ENCODE results near the gene IRF7. TPM values are rescaled to one million over a fixed set of nuclear protein-coding genes. Genes with fewer than 3 reads are reported as not detected.

The IRF7 gene
- total RNA-seq, 1 experiment from 2014 or later: 15.2 TPM

DNA sequence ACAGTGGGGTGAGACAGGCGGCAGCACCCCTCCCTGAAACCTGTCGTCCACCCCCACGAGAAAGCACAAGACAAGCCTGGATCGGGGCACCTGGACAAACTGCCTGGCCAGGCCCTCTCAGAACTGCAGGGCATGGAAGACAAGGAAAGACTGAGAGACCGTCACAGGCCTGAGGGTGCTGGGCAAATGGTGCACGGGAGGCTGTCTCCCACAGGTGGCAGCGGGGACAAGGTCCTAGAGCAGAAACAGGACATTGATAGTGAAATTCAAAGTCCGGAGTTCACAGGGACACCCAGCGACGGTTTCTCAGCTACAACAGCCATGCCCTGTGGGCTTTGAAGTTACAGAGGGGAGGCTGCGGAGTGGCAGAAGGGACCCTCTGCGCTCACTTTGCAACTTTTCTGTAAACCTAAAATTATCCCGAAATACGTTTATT, 42.0 kb upstream of the IRF7 start:
- no peaks in the 10 kb centered on the region for H3K4me1 ChIP-seq (ENCODE audit: control insufficient read depth in 1 of 2, insufficient read depth in 2 of 2, low read length in 2 of 2)
- ChIA-PET POLR2A (no interaction called here), RAD21 (ENCODE audit: low non-redundant PET in 1 of 2, low total read pairs in 2 of 2, uncharacterized antibody in 2 of 2, unreplicated experiment in 2 of 2) (no interaction called here), CTCF (no interaction called here)
- no peak for ATAC-seq
- H3K9me2 ChIP-seq (ENCODE audit: insufficient read depth): no peaks in the 10 kb centered on the region
- no peaks in the 10 kb centered on the region for H3K27me3 ChIP-seq (ENCODE audit: insufficient read depth, low read length)
- no peak overlapping the region for H3K9ac ChIP-seq (ENCODE audit: low read length)
- H3K4me3 ChIP-seq (replicated peaks in 1 of 2; ENCODE audit: low read depth in 1 of 2, low read length in 2 of 2): no peak overlapping the region
- DNase-seq (ENCODE audit: low read depth, low spot score): no peak
- H3K4me2 ChIP-seq (ENCODE audit: low read length): no peak overlapping the region
- TF ChIP-seq MAX (IDR thresholded peaks at IDR 0.05): no peak
- TF ChIP-seq RAD21 (IDR thresholded peaks at IDR 0.05; ENCODE audit: low read depth): no peak
- no peak for TF ChIP-seq JUND (IDR thresholded peaks at IDR 0.05)
- no peak for TF ChIP-seq SP1 (IDR thresholded peaks at IDR 0.05; ENCODE audit: low read depth)
- no peak for TF ChIP-seq FOSL1 (IDR thresholded peaks at IDR 0.05; ENCODE audit: low read depth)
- no peak for TF ChIP-seq SIN3A (IDR thresholded peaks at IDR 0.05; ENCODE audit: low read depth)
- no peak for TF ChIP-seq ELF1 (IDR thresholded peaks at IDR 0.05; ENCODE audit: borderline replicate concordance, low read depth)
- no peak for TF ChIP-seq POLR2A (IDR thresholded peaks at IDR 0.05; ENCODE audit: borderline replicate concordance, extremely low read depth, insufficient read depth, insufficient read length)
- TF ChIP-seq EZH2phosphoT487 (IDR thresholded peaks at IDR 0.05; ENCODE audit: borderline replicate concordance): no peak
- TF ChIP-seq ATF3 (IDR thresholded peaks at IDR 0.05): no peak
- no peak for TF ChIP-seq TCF7L2 (IDR thresholded peaks at IDR 0.05; ENCODE audit: borderline replicate concordance, extremely low read depth, insufficient read depth, insufficient read length)
- no peak for TF ChIP-seq CEBPB (IDR thresholded peaks at IDR 0.05; ENCODE audit: low read depth)
- no peak for TF ChIP-seq POLR2AphosphoS5 (IDR thresholded peaks at IDR 0.05; ENCODE audit: low read depth, low read length)
- no peak for TF ChIP-seq CBX3 (IDR thresholded peaks at IDR 0.05; ENCODE audit: low read depth)
- no peak for TF ChIP-seq CTCF (IDR thresholded peaks at IDR 0.05 in 2 of 3, conservative IDR thresholded peaks at IDR 0.05 in 1 of 3; ENCODE audit: borderline replicate concordance in 1 of 3, insufficient read depth in 1 of 3, low read depth in 2 of 3, low read length in 2 of 3)
- TF ChIP-seq, protein P1, sequence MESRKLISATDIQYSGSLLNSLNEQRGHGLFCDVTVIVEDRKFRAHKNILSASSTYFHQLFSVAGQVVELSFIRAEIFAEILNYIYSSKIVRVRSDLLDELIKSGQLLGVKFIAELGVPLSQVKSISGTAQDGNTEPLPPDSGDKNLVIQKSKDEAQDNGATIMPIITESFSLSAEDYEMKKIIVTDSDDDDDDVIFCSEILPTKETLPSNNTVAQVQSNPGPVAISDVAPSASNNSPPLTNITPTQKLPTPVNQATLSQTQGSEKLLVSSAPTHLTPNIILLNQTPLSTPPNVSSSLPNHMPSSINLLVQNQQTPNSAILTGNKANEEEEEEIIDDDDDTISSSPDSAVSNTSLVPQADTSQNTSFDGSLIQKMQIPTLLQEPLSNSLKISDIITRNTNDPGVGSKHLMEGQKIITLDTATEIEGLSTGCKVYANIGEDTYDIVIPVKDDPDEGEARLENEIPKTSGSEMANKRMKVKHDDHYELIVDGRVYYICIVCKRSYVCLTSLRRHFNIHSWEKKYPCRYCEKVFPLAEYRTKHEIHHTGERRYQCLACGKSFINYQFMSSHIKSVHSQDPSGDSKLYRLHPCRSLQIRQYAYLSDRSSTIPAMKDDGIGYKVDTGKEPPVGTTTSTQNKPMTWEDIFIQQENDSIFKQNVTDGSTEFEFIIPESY (IDR thresholded peaks at IDR 0.05; ENCODE audit: extremely low read depth, insufficient replicate concordance, low read length): no peak
- no peaks in the 10 kb centered on the region for H3K9me3 ChIP-seq (ENCODE audit: control insufficient read depth in 1 of 2, insufficient read depth in 1 of 2, low read depth in 1 of 2, low read length in 2 of 2)
- BruUV-seq (replicated peaks): no TSS peak
- H2AFZ ChIP-seq (ENCODE audit: low read depth, low read length, poor library complexity, severe bottlenecking): no peak overlapping the region
- H3K36me3 ChIP-seq (ENCODE audit: control insufficient read depth in 1 of 2, insufficient read depth in 2 of 2, low read length in 2 of 2): peaks cover 0 to 2% of the 10 kb centered on the region in 2 experiments; a peak in 1 of 4 replicates
- no peak overlapping the region for H3K27ac ChIP-seq (ENCODE audit: low read depth, low read length)
- intact Hi-C loops (cut with micrococcal nuclease): no loop called here
- H3K79me2 ChIP-seq (ENCODE audit: insufficient read depth, low read length): peaks cover 3% of the 10 kb centered on the region; the same call in 1 of the 2 replicates
- H4K20me1 ChIP-seq (ENCODE audit: insufficient read depth): no peaks in the 10 kb centered on the region
